Psoas muscle (tissue), 8 donors: ENCODE data around the gene ODAD2. TPM values are rescaled to one million over a fixed set of nuclear protein-coding genes. Genes with fewer than 3 reads are reported as not detected.
A peak's percentile ranks its signal among the peaks of the same experiment; 100 is the strongest.

ENCODE experiments used
- ATAC-seq, 4 donors: fragments of 200-7000 bp; cut with Tn5 transposase; one replicate each; pipeline ENCODE4 v1.9.1; 2020; ENCODE audit warnings: moderate library complexity in 3 of 4, mild to moderate bottlenecking in 2 of 4
- DNase-seq, 2 donors: peaks; one replicate each; pipeline ENCODE4 v3.0.0-alpha.2; 2020
- H3K27ac ChIP-seq: fragments of 200-600 bp; one replicate; pipeline ENCODE4 v1.8.0; 2022
- H3K27me3 ChIP-seq, 3 donors: fragments of 200-600 bp in 1 of 3; one replicate each; pipeline versions ENCODE4 v1.6.1 to v1.8.0; 2013 to 2022; ENCODE audit warnings: low read length in 2 of 3, mild to moderate bottlenecking in 2 of 3, moderate library complexity in 1 of 3; ENCODE audit not compliant: insufficient read depth in 3 of 3
- H3K36me3 ChIP-seq, 2 donors: fragments of 200-600 bp in 1 of 2; one replicate each; pipeline versions ENCODE4 v1.6.1 to v1.8.0; 2013 to 2022; ENCODE audit warnings: low read depth in 1 of 2, mild to moderate bottlenecking in 1 of 2, moderate library complexity in 1 of 2; ENCODE audit not compliant: insufficient read depth in 1 of 2
- H3K4me1 ChIP-seq: fragments of 200-600 bp; one replicate; pipeline ENCODE4 v1.8.0; 2022
- H3K4me3 ChIP-seq: fragments of 200-600 bp; one replicate; pipeline ENCODE4 v1.8.0; 2022; ENCODE audit warnings: mild to moderate bottlenecking
- H3K9me3 ChIP-seq: fragments of 200-600 bp; one replicate; pipeline ENCODE4 v1.8.0; 2022
- CTCF ChIP-seq: fragments of 200-600 bp; IDR thresholded peaks from one replicate; pipeline ENCODE4 v1.8.0; 2022; ENCODE audit warnings: antibody characterized with exemption
- WGBS, 3 donors: extraction: QIAGEN DNeasy Blood & Tissue Kit; methylation state at CpG; one replicate each; pipeline versions ENCODE4 v1.1.6 to v1.1.7; 2013; 5-methylcytosine and 5-hydroxymethylcytosine counted together
- intact Hi-C, 2 donors: fragments of 100-400 bp; cut with DNase I; formaldehyde crosslinking; loops; one replicate each; pipeline versions ENCODE4 v1.11.0 to v1.14.2; 2022
- polyA plus RNA-seq, 3 donors: library from polyadenylated mRNA; stranded (reverse); fragments of 200-250 nt; gene quantifications; one replicate each; pipeline ENCODE4 v1.2.3, GENCODE V29; 2013
- total RNA-seq, 4 donors: library from RNA; stranded (reverse); fragmentation: NEBNext Ultra II Directional in 2 of 4; extraction: Animal tissue kit (Norgen Biotek cat#: 25700) in 2 of 4; gene quantifications; one replicate each; pipeline versions ENCODE4 v1.2.1 to v1.2.4, GENCODE V29; 2021 to 2023
- donor health status: healthy with polysubstance abuse.
- donor health status: DM: no; HTN: no; CAD: no; lungs with moderate emphysema.
- donor health status: Bipolar disorder and iron deficiency.
- donor health status: healthy.
- donor health status: DM: yes; HTN: yes; CAD: no.
- donor health status: DM: no; HTN: no; CAD: no.
- donor health status: DM: no; HTN: no; CAD: no.
- donor health status: DM: yes; HTN: yes; CAD: no.

Gene ODAD2
- total and polyA plus RNA-seq, 7 donors, result 0.03 to 0.09 (median 0.08) TPM; not detected in 4

GRCh38 chr10:27799046-27799445 lies 199.8 kb downstream of the ODAD2 start:
- no peak for TF ChIP-seq CTCF
- DNase-seq, result no peak
- ATAC-seq, result no peak
- Histone ChIP-seq H3K9me3 (no peaks in the 10 kb centered on the region), H3K27me3 (peaks cover 0 to 3% (median 2%) of the 10 kb centered on the region in 3 donors), H3K4me1 (no peaks in the 10 kb centered on the region), H3K27ac (no peak overlapping the region), H3K36me3 (no peaks in the 10 kb centered on the region), H3K4me3 (no peak overlapping the region)
- WGBS, 3 donors, result 62 to 67% (median 64%) methylated on average over 3 of the region's 3 CpGs
- intact Hi-C loops, result no loop called here

GRCh38 chr10:27794157-27794556 lies 204.7 kb downstream of the ODAD2 start:
- no peak overlapping the region for H3K4me3 ChIP-seq
- 26 to 33% (median 29%) methylated on average over 1 of the region's 1 CpG for WGBS, 3 donors
- peak; percentile 17 for TF ChIP-seq CTCF
- no peak overlapping the region for H3K27ac ChIP-seq
- DNase-seq (no peak), ATAC-seq (no peak)
- intact Hi-C loops, result no loop called here
- no peaks in the 10 kb centered on the region for H3K4me1 ChIP-seq
- no peaks in the 10 kb centered on the region for H3K36me3 ChIP-seq
- peaks cover 0 to 3% (median 0%) of the 10 kb centered on the region in 3 donors for H3K27me3 ChIP-seq
- no peaks in the 10 kb centered on the region for H3K9me3 ChIP-seq

GRCh38 chr10:27792216-27792615 lies 206.7 kb downstream of the ODAD2 start:
- no peaks in the 10 kb centered on the region for H3K36me3 ChIP-seq
- whole genome bisulfite sequencing, 3 donors, result 84 to 85% (median 85%) methylated on average over 2 of the region's 2 CpGs
- no peak for TF ChIP-seq CTCF

GRCh38 chr10:27784272-27784671 lies 214.6 kb downstream of the ODAD2 start:
- H3K27ac ChIP-seq, result no peak overlapping the region
- H3K27me3 ChIP-seq, result peaks cover 0 to 2% (median 2%) of the 10 kb centered on the region in 3 donors
- no peaks in the 10 kb centered on the region for H3K36me3 ChIP-seq
- peaks cover 4% of the 10 kb centered on the region for H3K9me3 ChIP-seq
- no peak for DNase-seq
- no peaks in the 10 kb centered on the region for H3K4me1 ChIP-seq
- WGBS, 3 donors, result 78 to 97% (median 92%) methylated on average over 2 of the region's 2 CpGs
- TF ChIP-seq CTCF, result no peak
- ATAC-seq, result no peak
- intact Hi-C loops, result no loop called here
- no peak overlapping the region for H3K4me3 ChIP-seq

More at GRCh38 chr10:27792216-27792615, 206.7 kb downstream of the ODAD2 start:
- Histone ChIP-seq H3K9me3 (no peaks in the 10 kb centered on the region), H3K4me3 (no peak overlapping the region), H3K27me3 (peaks cover 0 to 3% (median 0%) of the 10 kb centered on the region in 3 donors), H3K27ac (no peak overlapping the region), H3K4me1 (no peaks in the 10 kb centered on the region)
- no peak for ATAC-seq
- intact Hi-C loops, result no loop called here
- DNase-seq, result no peak

GRCh38 chr10:27783660-27784059 lies 215.2 kb downstream of the ODAD2 start:
- DNase-seq, result no peak
- WGBS, 3 donors, result 38 to 67% (median 41%) methylated on average over 1 of the region's 1 CpG
- no peak overlapping the region for H3K27ac ChIP-seq
- intact Hi-C loops, result no loop called here
- H3K9me3 ChIP-seq, result peaks cover 4% of the 10 kb centered on the region
- peaks cover 0 to 2% (median 2%) of the 10 kb centered on the region in 3 donors for H3K27me3 ChIP-seq
- H3K36me3 ChIP-seq, result no peaks in the 10 kb centered on the region
- ATAC-seq, result no peak
- H3K4me3 ChIP-seq, result no peak overlapping the region
- H3K4me1 ChIP-seq, result no peaks in the 10 kb centered on the region
- TF ChIP-seq CTCF, result peak; percentile 11
